CD4-positive, alpha-beta T cell treated with Interleukin-10 for 1 hour (primary cell): Measurements from ENCODE around the gene OR5K2.

Experiments
- DNase-seq: peaks from one replicate; pipeline ENCODE4 v3.0.0-alpha.2; 2020

Gene OR5K2

GRCh38 chr3:98525494-98525893 is 28.0 kb downstream of the OR5K2 start:
- DNase-seq = peak; percentile 30

- DNase-seq = no peak
Observed at GRCh38 chr3:98528474-98529346, 31.2 kb downstream of the OR5K2 start.

GRCh38 chr3:98529856-98530459 is 32.5 kb downstream of the OR5K2 start:
- no peak for DNase-seq

GRCh38 chr3:98530676-98531075 is 33.2 kb downstream of the OR5K2 start:
- no peak for DNase-seq

GRCh38 chr3:98531622-98532274 is 34.3 kb downstream of the OR5K2 start, which contains the start of gene GPR15:
Gene GPR15, plus strand, starts transcription at chr3:98531978. Its CDS starts 56 bp downstream, at chr3:98532034.
- no peak for DNase-seq

- no peak for DNase-seq
Observed at GRCh38 chr3:98532275-98532637, 34.8 kb downstream of the OR5K2 start.

- no peak for DNase-seq
Observed at GRCh38 chr3:98532709-98533571, 35.5 kb downstream of the OR5K2 start.

- no peak for DNase-seq
Observed at GRCh38 chr3:98534168-98534567, 36.7 kb downstream of the OR5K2 start.

GRCh38 chr3:98534734-98535133 is 37.3 kb downstream of the OR5K2 start:
- DNase-seq = no peak

GRCh38 chr3:98536456-98537017 is 39.1 kb downstream of the OR5K2 start:
- DNase-seq = no peak

GRCh38 chr3:98540346-98540745 is 42.9 kb downstream of the OR5K2 start:
- peak; percentile 50 for DNase-seq

GRCh38 chr3:98541695-98542094 is 44.2 kb downstream of the OR5K2 start:
- DNase-seq = no peak

- DNase-seq = no peak
Observed at GRCh38 chr3:98542623-98543022, 45.1 kb downstream of the OR5K2 start.

- no peak for DNase-seq
Observed at GRCh38 chr3:98545940-98546339, 48.5 kb downstream of the OR5K2 start.
